ENCODE data around the gene NBAS.
A peak's percentile ranks its signal among the peaks of the same experiment; 100 is the strongest.

The NBAS gene

DNA sequence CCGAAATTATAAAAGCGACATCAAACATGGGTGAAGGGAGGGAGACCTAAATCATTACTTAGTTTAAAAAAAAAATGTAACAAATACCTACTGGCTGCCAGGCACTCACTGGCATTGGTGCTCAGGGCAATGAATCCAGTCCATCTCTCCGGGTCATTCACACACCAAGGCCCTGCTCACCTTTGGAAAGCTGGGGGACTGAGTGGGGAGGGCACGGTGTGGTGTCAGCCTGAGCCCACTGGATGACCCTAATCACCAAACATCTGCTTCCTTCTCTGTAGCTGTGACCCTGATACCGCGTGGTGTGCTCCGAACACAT, 30.2 kb upstream of the NBAS start:
- peaks cover 11% of the 10 kb centered on the region; the same call in 1 of the 2 replicates for H3K4me1 ChIP-seq (ENCODE audit: low read length)
- H3K27ac ChIP-seq (ENCODE audit: low read length), result peak overlapping the region; percentile 50
- H3K36me3 ChIP-seq (replicated peaks; ENCODE audit: low read depth, low read length), result peaks cover 18% of the 10 kb centered on the region
- H4K20me1 ChIP-seq (ENCODE audit: insufficient read depth, low read length), result 0 out of 2 replicates have a peak, but pooled peaks cover 6% of the 10 kb centered on the region
- peak overlapping the region; percentile 99 for H3K4me2 ChIP-seq (ENCODE audit: low read length)
- H2AFZ ChIP-seq (ENCODE audit: low read depth, low read length), result peak overlapping the region; percentile 96
- H3K79me2 ChIP-seq (ENCODE audit: low read length), result peaks cover 52% of the 10 kb centered on the region
- no peak for TF ChIP-seq EZH2phosphoT487 (IDR thresholded peaks at IDR 0.05; ENCODE audit: low read depth)
- TF ChIP-seq, protein P1, sequence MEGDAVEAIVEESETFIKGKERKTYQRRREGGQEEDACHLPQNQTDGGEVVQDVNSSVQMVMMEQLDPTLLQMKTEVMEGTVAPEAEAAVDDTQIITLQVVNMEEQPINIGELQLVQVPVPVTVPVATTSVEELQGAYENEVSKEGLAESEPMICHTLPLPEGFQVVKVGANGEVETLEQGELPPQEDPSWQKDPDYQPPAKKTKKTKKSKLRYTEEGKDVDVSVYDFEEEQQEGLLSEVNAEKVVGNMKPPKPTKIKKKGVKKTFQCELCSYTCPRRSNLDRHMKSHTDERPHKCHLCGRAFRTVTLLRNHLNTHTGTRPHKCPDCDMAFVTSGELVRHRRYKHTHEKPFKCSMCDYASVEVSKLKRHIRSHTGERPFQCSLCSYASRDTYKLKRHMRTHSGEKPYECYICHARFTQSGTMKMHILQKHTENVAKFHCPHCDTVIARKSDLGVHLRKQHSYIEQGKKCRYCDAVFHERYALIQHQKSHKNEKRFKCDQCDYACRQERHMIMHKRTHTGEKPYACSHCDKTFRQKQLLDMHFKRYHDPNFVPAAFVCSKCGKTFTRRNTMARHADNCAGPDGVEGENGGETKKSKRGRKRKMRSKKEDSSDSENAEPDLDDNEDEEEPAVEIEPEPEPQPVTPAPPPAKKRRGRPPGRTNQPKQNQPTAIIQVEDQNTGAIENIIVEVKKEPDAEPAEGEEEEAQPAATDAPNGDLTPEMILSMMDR (IDR thresholded peaks at IDR 0.05; ENCODE audit: low read depth, low read length), result no peak
- peak overlapping the region; percentile 88 for H3K9ac ChIP-seq (ENCODE audit: low read length)
- no peaks in the 10 kb centered on the region for H3K9me3 ChIP-seq (ENCODE audit: insufficient read depth, low read length)
- H3K27me3 ChIP-seq (ENCODE audit: low read depth, low read length), result no peaks in the 10 kb centered on the region
- H3K4me3 ChIP-seq (ENCODE audit: low read length), result peak overlapping the region; percentile 96

DNA sequence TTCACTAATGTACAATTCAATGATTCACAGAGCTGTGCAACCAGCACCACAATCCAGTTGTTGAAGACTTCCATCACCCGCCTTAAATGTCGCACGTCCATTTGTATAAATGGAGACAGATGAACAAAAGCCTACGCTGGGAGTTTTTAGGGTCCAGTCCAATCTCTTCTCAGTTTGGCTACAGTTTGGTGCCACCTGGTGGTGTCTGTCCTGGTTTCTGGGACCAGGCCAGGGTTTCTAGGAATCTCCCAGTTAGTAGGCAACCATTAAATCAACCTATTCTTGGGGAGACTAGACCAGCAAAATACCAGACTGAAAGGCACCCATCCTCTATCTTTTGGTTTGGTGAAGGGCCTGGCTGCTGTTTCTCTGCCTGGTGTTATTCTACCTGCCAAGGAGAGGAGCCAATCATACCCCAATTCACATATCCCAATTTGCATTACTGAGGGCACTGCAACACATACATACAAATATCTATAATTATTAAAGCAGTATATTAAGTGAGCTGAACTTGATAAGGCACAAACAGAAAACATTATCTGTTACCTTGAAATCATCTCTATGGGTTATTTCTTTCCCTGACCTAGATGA, 27.3 kb upstream of the NBAS start:
- TF ChIP-seq, protein P1 (IDR thresholded peaks at IDR 0.05; ENCODE audit: low read depth, low read length), result peak; percentile 65
- no peak for TF ChIP-seq EZH2phosphoT487 (IDR thresholded peaks at IDR 0.05; ENCODE audit: low read depth)
- no peak overlapping the region for H3K9ac ChIP-seq (ENCODE audit: low read length)
- no peaks in the 10 kb centered on the region for H3K36me3 ChIP-seq (replicated peaks; ENCODE audit: low read depth, low read length)
- no peak overlapping the region for H3K4me2 ChIP-seq (ENCODE audit: low read length)
- no peaks in the 10 kb centered on the region for H3K27me3 ChIP-seq (ENCODE audit: low read depth, low read length)
- peaks cover 10% of the 10 kb centered on the region; the same call in 1 of the 2 replicates for H3K4me1 ChIP-seq (ENCODE audit: low read length)
- H3K79me2 ChIP-seq (ENCODE audit: low read length), result peaks cover 27% of the 10 kb centered on the region
- H4K20me1 ChIP-seq (ENCODE audit: insufficient read depth, low read length), result 0 out of 2 replicates have a peak, but pooled peaks cover 5% of the 10 kb centered on the region
- H3K27ac ChIP-seq (ENCODE audit: low read length), result no peak overlapping the region
- H3K4me3 ChIP-seq (ENCODE audit: low read length), result no peak overlapping the region
- no peaks in the 10 kb centered on the region for H3K9me3 ChIP-seq (ENCODE audit: insufficient read depth, low read length)
- no peak overlapping the region for H2AFZ ChIP-seq (ENCODE audit: low read depth, low read length)

GRCh38 chr2:15584767-15585469, 23.8 kb upstream of the NBAS start:
- Histone ChIP-seq H3K4me2 (ENCODE audit: low read length) (no peak overlapping the region), H3K9ac (ENCODE audit: low read length) (no peak overlapping the region), H4K20me1 (ENCODE audit: insufficient read depth, low read length) (no peaks in the 10 kb centered on the region), H3K27me3 (ENCODE audit: low read depth, low read length) (no peaks in the 10 kb centered on the region), H2AFZ (ENCODE audit: low read depth, low read length) (no peak overlapping the region), H3K79me2 (ENCODE audit: low read length) (no peaks in the 10 kb centered on the region), H3K4me1 (ENCODE audit: low read length) (peaks cover 11% of the 10 kb centered on the region; the same call in 1 of the 2 replicates), H3K4me3 (ENCODE audit: low read length) (no peak overlapping the region), H3K9me3 (ENCODE audit: insufficient read depth, low read length) (no peaks in the 10 kb centered on the region), H3K36me3 (replicated peaks; ENCODE audit: low read depth, low read length) (no peaks in the 10 kb centered on the region), H3K27ac (ENCODE audit: low read length) (no peak overlapping the region)
- no peak for TF ChIP-seq EZH2phosphoT487 (IDR thresholded peaks at IDR 0.05; ENCODE audit: low read depth)
- TF ChIP-seq, protein P1 (IDR thresholded peaks at IDR 0.05; ENCODE audit: low read depth, low read length), result no peak

DNA sequence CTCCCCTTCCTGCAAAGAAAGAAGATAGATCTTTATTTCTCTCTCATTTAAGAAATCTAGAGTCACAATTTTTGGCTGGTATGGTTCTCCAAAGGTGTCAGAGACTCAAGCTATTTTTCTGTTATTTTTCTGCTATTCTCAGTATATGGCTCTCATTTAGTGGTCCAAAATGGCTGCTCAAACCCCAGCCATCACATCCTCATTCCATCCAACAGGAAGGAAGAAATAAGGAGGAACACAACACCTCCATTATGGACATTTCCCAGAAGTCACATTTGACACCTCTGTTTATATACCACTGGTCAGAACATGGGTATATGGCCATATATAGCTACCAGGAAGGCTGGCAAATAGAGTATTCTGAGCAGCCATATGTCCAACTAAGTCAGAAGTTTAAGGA, 23.2 kb upstream of the NBAS start:
- H3K4me1 ChIP-seq (ENCODE audit: low read length), result peaks cover 11% of the 10 kb centered on the region; the same call in 1 of the 2 replicates
- no peaks in the 10 kb centered on the region for H3K27me3 ChIP-seq (ENCODE audit: low read depth, low read length)

More for the DNA sequence above, 23.2 kb upstream of the NBAS start:
- Histone ChIP-seq H3K9ac (ENCODE audit: low read length) (no peak overlapping the region), H2AFZ (ENCODE audit: low read depth, low read length) (no peak overlapping the region), H3K79me2 (ENCODE audit: low read length) (no peaks in the 10 kb centered on the region), H4K20me1 (ENCODE audit: insufficient read depth, low read length) (no peaks in the 10 kb centered on the region), H3K9me3 (ENCODE audit: insufficient read depth, low read length) (no peaks in the 10 kb centered on the region), H3K27ac (ENCODE audit: low read length) (no peak overlapping the region), H3K36me3 (replicated peaks; ENCODE audit: low read depth, low read length) (no peaks in the 10 kb centered on the region), H3K4me2 (ENCODE audit: low read length) (no peak overlapping the region), H3K4me3 (ENCODE audit: low read length) (no peak overlapping the region)
- no peak for TF ChIP-seq EZH2phosphoT487 (IDR thresholded peaks at IDR 0.05; ENCODE audit: low read depth)
- TF ChIP-seq, protein P1 (IDR thresholded peaks at IDR 0.05; ENCODE audit: low read depth, low read length), result no peak
